ENCODE results near the gene CSDE1. TPM values are rescaled to one million over a fixed set of nuclear protein-coding genes. Genes with fewer than 3 reads are reported as not detected.

Gene CSDE1
- total and polyA plus RNA-seq, 3 experiments from 2014 or later, result 357 to 513 (median 481) TPM

DNA sequence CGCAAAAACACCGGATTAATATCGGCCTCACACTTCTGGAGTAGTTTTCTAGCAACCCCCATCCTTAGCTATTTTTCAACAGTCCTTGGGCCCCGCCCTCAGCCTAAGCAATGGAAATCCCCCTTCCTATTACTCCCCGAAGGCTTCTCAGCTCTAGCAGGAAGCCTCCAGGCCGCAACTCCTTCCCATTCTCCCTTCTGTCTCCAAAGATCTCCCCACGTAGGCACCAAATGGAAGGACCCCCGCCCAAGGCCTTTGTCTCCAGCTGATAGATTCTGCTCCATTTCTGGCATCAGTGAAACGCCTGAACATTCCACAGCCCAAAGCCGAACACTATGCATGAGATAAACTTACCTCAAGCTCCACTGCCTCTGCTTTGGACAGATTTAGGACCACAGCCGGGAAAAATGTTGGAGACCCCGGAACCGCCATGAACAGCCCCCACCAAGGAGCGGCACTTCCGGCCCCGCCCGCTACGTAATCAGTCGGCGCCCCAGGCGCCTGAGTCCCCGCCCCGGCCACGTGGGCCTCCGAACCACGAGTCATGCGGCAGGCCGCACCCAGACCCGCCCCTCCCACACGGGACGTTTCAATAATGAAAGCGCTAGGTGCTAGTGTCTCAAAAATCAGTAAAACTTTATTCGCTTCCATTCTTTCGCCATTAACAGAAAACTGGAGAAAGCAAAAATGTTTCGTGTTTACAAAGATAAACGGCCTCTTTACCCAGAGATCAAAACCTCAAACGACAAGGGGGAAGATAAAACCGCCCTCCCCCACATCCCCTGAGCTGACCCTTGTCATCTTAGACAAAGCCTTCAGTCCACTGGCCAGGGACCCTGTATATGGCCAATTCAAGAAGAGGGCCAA is 41.2 kb downstream of the CSDE1 start, which contains the start of gene NRAS:
NRAS (minus strand) TSS at position 468 of the 867 bp plus-strand sequence. CDS start 611 bp downstream, outside the sequence.
- CTCF ChIA-PET, result interaction anchor here (1.0 to 2.5 kb wide), 2 partner anchors 46 to 64 kb away, joined by 3 to 9 read pairs; partner anchors contain the start of gene SIKE1
- peak; percentile 94 to 96 (median 94) for DNase-seq
- H3K9me3 ChIP-seq (ENCODE audit: low read length), result no peaks in the 10 kb centered on the region
- H3K27me3 ChIP-seq (ENCODE audit: insufficient read depth, low read length, poor library complexity, severe bottlenecking), result no peaks in the 10 kb centered on the region
- no peaks in the 10 kb centered on the region for H3K27me3 Mint-ChIP-seq
- H3K27ac Mint-ChIP-seq, result peak within 1 kb of the TSS; percentile 97 to 100 (median 99)
- H3K4me1 ChIP-seq (ENCODE audit: insufficient read depth, low read length), result peaks cover 21% of the 10 kb centered on the region
- H3K36me3 ChIP-seq (ENCODE audit: insufficient read depth, low read length), result peaks cover 36% of the 10 kb centered on the region
- H3K36me3 Mint-ChIP-seq, result peaks cover 6 to 81% (median 19%) of the 10 kb centered on the region in 3 donors
- POLR2A ChIA-PET, result interaction anchor here (1.3 to 1.8 kb wide), 3 partner anchors 41 to 206 kb away, joined by 4 to 8 read pairs (median 7); partner anchors contain the start of genes CSDE1, SIKE1 and TRIM33
- no peaks in the 10 kb centered on the region for H3K9me3 Mint-ChIP-seq
- peak within 1 kb of the TSS; percentile 92 to 99 (median 94) for H3K4me3 Mint-ChIP-seq
- peak within 1 kb of the TSS; percentile 99 for H3K27ac ChIP-seq (ENCODE audit: low read depth, low read length)
- peaks cover 20 to 42% (median 29%) of the 10 kb centered on the region in 3 donors for H3K4me1 Mint-ChIP-seq
- H3K4me3 ChIP-seq (ENCODE audit: low read length), result peak within 1 kb of the TSS; percentile 97

- H3K4me3 Mint-ChIP-seq, result peak overlapping the region; percentile 92 to 99 (median 94)
- no peaks in the 10 kb centered on the region for H3K27me3 Mint-ChIP-seq
- H3K4me1 Mint-ChIP-seq, result peaks cover 20 to 42% (median 29%) of the 10 kb centered on the region in 3 donors
- H3K36me3 ChIP-seq (ENCODE audit: insufficient read depth, low read length), result peaks cover 33% of the 10 kb centered on the region
- peaks cover 6 to 79% (median 18%) of the 10 kb centered on the region in 3 donors for H3K36me3 Mint-ChIP-seq
- H3K9me3 Mint-ChIP-seq, result no peaks in the 10 kb centered on the region
- peak overlapping the region; percentile 99 for H3K27ac ChIP-seq (ENCODE audit: low read depth, low read length)
- peak in 1 of 5 donors; percentile 14 for DNase-seq
- POLR2A ChIA-PET, result interaction anchor here (1.3 to 1.8 kb wide), 3 partner anchors 42 to 205 kb away, joined by 4 to 8 read pairs (median 7); partner anchors contain the start of genes CSDE1, SIKE1 and TRIM33
- no peaks in the 10 kb centered on the region for H3K9me3 ChIP-seq (ENCODE audit: low read length)
- CTCF ChIA-PET, result interaction anchor here (1.0 to 2.5 kb wide), 2 partner anchors 45 to 64 kb away, joined by 3 to 9 read pairs; partner anchors contain the start of gene SIKE1
- peaks cover 21% of the 10 kb centered on the region for H3K4me1 ChIP-seq (ENCODE audit: insufficient read depth, low read length)
- H3K27ac Mint-ChIP-seq, result peak overlapping the region; percentile 97 to 100 (median 99)
- no peaks in the 10 kb centered on the region for H3K27me3 ChIP-seq (ENCODE audit: insufficient read depth, low read length, poor library complexity, severe bottlenecking)
- H3K4me3 ChIP-seq (ENCODE audit: low read length), result peak overlapping the region; percentile 97
Observed at GRCh38 chr1:114715952-114716303, 41.9 kb downstream of the CSDE1 start.

GRCh38 chr1:114712977-114713376 is 44.8 kb downstream of the CSDE1 start:
- H3K27ac ChIP-seq (ENCODE audit: low read depth, low read length), result no peak overlapping the region
- Mint-ChIP-seq H3K4me1 (peaks cover 20 to 42% (median 29%) of the 10 kb centered on the region in 3 donors), H3K27me3 (no peaks in the 10 kb centered on the region), H3K4me3 (no peak overlapping the region), H3K36me3 (peaks cover 11 to 72% (median 12%) of the 10 kb centered on the region in 3 donors), H3K9me3 (no peaks in the 10 kb centered on the region), H3K27ac (peak overlapping the region in 1 of 8 donors; percentile 38)
- DNase-seq, result no peak
- CTCF ChIA-PET, result no interaction called here
- POLR2A ChIA-PET, result no interaction called here
- H3K4me3 ChIP-seq (ENCODE audit: low read length), result no peak overlapping the region
- H3K4me1 ChIP-seq (ENCODE audit: insufficient read depth, low read length), result peaks cover 21% of the 10 kb centered on the region
- H3K27me3 ChIP-seq (ENCODE audit: insufficient read depth, low read length, poor library complexity, severe bottlenecking), result no peaks in the 10 kb centered on the region
- H3K36me3 ChIP-seq (ENCODE audit: insufficient read depth, low read length), result peaks cover 18% of the 10 kb centered on the region
- H3K9me3 ChIP-seq (ENCODE audit: low read length), result no peaks in the 10 kb centered on the region

DNA sequence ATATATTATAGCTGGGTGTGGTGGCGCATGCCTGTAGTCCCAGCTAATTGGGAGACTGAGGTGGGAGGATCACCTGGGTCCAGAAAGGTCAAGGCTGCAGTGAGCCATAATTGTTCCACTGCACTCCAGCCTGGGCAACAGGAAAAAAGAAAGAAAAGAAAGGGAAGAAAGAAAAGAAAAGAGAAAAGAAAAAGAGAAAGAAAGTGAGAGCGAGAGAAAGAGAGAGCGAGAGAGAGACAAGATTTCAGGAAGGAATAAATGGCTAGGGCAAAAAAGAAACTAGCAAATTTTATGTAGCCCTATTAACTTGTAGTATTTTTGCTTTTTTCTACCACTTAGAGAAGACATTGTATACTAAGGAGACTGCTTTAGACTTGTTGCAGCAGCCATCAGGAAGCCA is 47.4 kb downstream of the CSDE1 start:
- ChIA-PET CTCF (no interaction called here), POLR2A (no interaction called here)
- no peak overlapping the region for H3K27ac ChIP-seq (ENCODE audit: low read depth, low read length)
- Mint-ChIP-seq H3K36me3 (peaks cover 12 to 78% (median 19%) of the 10 kb centered on the region in 3 donors), H3K4me1 (peaks cover 6 to 20% (median 7%) of the 10 kb centered on the region in 3 donors), H3K27ac (peak overlapping the region in 1 of 8 donors; percentile 39), H3K9me3 (no peaks in the 10 kb centered on the region), H3K27me3 (no peaks in the 10 kb centered on the region), H3K4me3 (peak overlapping the region in 1 of 7 donors; percentile 58)
- no peak overlapping the region for H3K4me3 ChIP-seq (ENCODE audit: low read length)
- peaks cover 5% of the 10 kb centered on the region for H3K4me1 ChIP-seq (ENCODE audit: insufficient read depth, low read length)
- no peak for DNase-seq
- H3K36me3 ChIP-seq (ENCODE audit: insufficient read depth, low read length), result peaks cover 32% of the 10 kb centered on the region
- no peaks in the 10 kb centered on the region for H3K27me3 ChIP-seq (ENCODE audit: insufficient read depth, low read length, poor library complexity, severe bottlenecking)
- no peaks in the 10 kb centered on the region for H3K9me3 ChIP-seq (ENCODE audit: low read length)

DNA sequence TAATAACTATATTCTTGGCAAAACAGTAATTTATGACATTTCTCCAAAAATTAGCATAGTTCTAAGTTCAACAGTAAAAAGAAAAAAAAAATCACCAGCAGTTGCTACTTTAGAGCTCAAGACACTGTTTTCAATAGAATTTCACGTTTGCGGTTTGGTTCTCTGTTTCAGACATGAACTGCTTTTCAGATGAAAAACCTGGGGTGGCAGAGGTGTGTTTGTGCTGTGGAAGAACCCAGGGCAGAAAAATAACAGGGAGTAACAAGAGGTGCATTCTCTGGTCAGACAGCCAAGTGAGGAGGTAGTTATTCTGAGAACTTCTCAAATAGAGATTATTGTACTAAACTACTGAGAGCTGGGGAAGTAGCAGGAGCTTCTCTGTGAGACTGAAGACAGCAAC is 50.2 kb downstream of the CSDE1 start:
- Mint-ChIP-seq H3K4me3 (no peak overlapping the region), H3K4me1 (peaks cover 0 to 3% (median 0%) of the 10 kb centered on the region in 3 donors), H3K27ac (no peak overlapping the region), H3K27me3 (no peaks in the 10 kb centered on the region), H3K36me3 (peaks cover 6 to 68% (median 16%) of the 10 kb centered on the region in 3 donors), H3K9me3 (no peaks in the 10 kb centered on the region)
- ChIA-PET CTCF (no interaction called here), POLR2A (no interaction called here)
- DNase-seq, result no peak
- Histone ChIP-seq H3K27me3 (ENCODE audit: insufficient read depth, low read length, poor library complexity, severe bottlenecking) (no peaks in the 10 kb centered on the region), H3K4me1 (ENCODE audit: insufficient read depth, low read length) (no peaks in the 10 kb centered on the region), H3K4me3 (ENCODE audit: low read length) (no peak overlapping the region), H3K27ac (ENCODE audit: low read depth, low read length) (no peak overlapping the region), H3K36me3 (ENCODE audit: insufficient read depth, low read length) (peaks cover 27% of the 10 kb centered on the region), H3K9me3 (ENCODE audit: low read length) (no peaks in the 10 kb centered on the region)

GRCh38 chr1:114703242-114703641 is 54.5 kb downstream of the CSDE1 start:
- no peak overlapping the region for H3K4me3 Mint-ChIP-seq
- DNase-seq, result no peak
- H3K27ac ChIP-seq (ENCODE audit: low read depth, low read length), result no peak overlapping the region
- H3K27me3 ChIP-seq (ENCODE audit: insufficient read depth, low read length, poor library complexity, severe bottlenecking), result no peaks in the 10 kb centered on the region
- H3K4me3 ChIP-seq (ENCODE audit: low read length), result no peak overlapping the region
- POLR2A ChIA-PET, result no interaction called here
- CTCF ChIA-PET, result no interaction called here
- no peaks in the 10 kb centered on the region for H3K4me1 ChIP-seq (ENCODE audit: insufficient read depth, low read length)
- no peaks in the 10 kb centered on the region for H3K4me1 Mint-ChIP-seq
- H3K27me3 Mint-ChIP-seq, result peaks cover 0 to 7% of the 10 kb centered on the region in 2 donors
- peaks cover 0 to 34% (median 9%) of the 10 kb centered on the region in 3 donors for H3K36me3 Mint-ChIP-seq
- no peak overlapping the region for H3K27ac Mint-ChIP-seq
- H3K9me3 ChIP-seq (ENCODE audit: low read length), result no peaks in the 10 kb centered on the region
- H3K9me3 Mint-ChIP-seq, result no peaks in the 10 kb centered on the region
- peaks cover 19% of the 10 kb centered on the region for H3K36me3 ChIP-seq (ENCODE audit: insufficient read depth, low read length)

DNA sequence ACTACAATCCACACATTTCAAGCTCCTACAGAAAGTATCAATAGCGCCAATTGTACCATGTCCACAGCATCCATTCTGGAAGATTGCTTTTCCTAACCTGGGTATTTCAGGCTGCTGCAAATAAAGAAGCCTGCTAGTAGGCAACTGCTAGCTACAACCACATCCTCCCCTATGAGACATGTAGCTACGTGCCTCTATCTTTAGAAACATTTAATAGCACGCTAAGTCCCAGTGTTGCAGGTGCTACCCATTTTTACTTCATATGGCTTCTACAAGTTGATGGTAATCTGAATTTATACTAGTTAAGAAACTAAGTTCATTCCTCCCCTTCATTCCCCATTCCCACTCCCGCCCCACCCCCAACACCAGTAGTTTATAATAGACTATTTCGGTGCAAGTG is 55.0 kb downstream of the CSDE1 start:
- H3K9me3 ChIP-seq (ENCODE audit: low read length), result no peaks in the 10 kb centered on the region
- ChIA-PET CTCF (no interaction called here), POLR2A (no interaction called here)
- Mint-ChIP-seq H3K27me3 (peaks cover 0 to 7% of the 10 kb centered on the region in 2 donors), H3K9me3 (no peaks in the 10 kb centered on the region), H3K36me3 (peaks cover 0 to 29% (median 7%) of the 10 kb centered on the region in 3 donors), H3K4me1 (no peaks in the 10 kb centered on the region), H3K4me3 (no peak overlapping the region), H3K27ac (peak overlapping the region in 1 of 8 donors; percentile 50)
- no peak overlapping the region for H3K4me3 ChIP-seq (ENCODE audit: low read length)
- no peaks in the 10 kb centered on the region for H3K27me3 ChIP-seq (ENCODE audit: insufficient read depth, low read length, poor library complexity, severe bottlenecking)
- no peak for DNase-seq
- H3K36me3 ChIP-seq (ENCODE audit: insufficient read depth, low read length), result peaks cover 13% of the 10 kb centered on the region
- H3K4me1 ChIP-seq (ENCODE audit: insufficient read depth, low read length), result no peaks in the 10 kb centered on the region
- no peak overlapping the region for H3K27ac ChIP-seq (ENCODE audit: low read depth, low read length)

GRCh38 chr1:114701931-114702330 is 55.9 kb downstream of the CSDE1 start:
- no peak overlapping the region for H3K4me3 ChIP-seq (ENCODE audit: low read length)
- H3K9me3 ChIP-seq (ENCODE audit: low read length), result no peaks in the 10 kb centered on the region
- DNase-seq, result no peak
- Mint-ChIP-seq H3K4me1 (no peaks in the 10 kb centered on the region), H3K4me3 (no peak overlapping the region), H3K27me3 (peaks cover 4 to 7% of the 10 kb centered on the region in 2 donors), H3K9me3 (no peaks in the 10 kb centered on the region), H3K27ac (no peak overlapping the region), H3K36me3 (peaks cover 0 to 21% (median 1%) of the 10 kb centered on the region in 3 donors)
- no peak overlapping the region for H3K27ac ChIP-seq (ENCODE audit: low read depth, low read length)
- no peaks in the 10 kb centered on the region for H3K27me3 ChIP-seq (ENCODE audit: insufficient read depth, low read length, poor library complexity, severe bottlenecking)
- POLR2A ChIA-PET, result no interaction called here
- peaks cover 6% of the 10 kb centered on the region for H3K36me3 ChIP-seq (ENCODE audit: insufficient read depth, low read length)
- CTCF ChIA-PET, result no interaction called here
- no peaks in the 10 kb centered on the region for H3K4me1 ChIP-seq (ENCODE audit: insufficient read depth, low read length)

Measured in CD8-positive, alpha-beta memory T cell (primary cell).